ENCODE results near the gene MICALL1. TPM values are rescaled to one million over a fixed set of nuclear protein-coding genes. Genes with fewer than 3 reads are reported as not detected.
A peak's percentile ranks its signal among the peaks of the same experiment; 100 is the strongest.
"Not testable (repeated sequence)": the region's sequence is repeated elsewhere in the genome, so short reads cannot be mapped to it uniquely, and the experiment has no call there.

MICALL1 gene
- polyA plus RNA-seq, 3 donors, result 22.3 to 34.6 (median 27.2) TPM

- DNase-seq (ENCODE audit: extremely low read depth in 1 of 11, low read depth in 9 of 11, low spot score in 4 of 11), result no peak
Measured at GRCh38 chr22:37943825-37944198, 37.7 kb downstream of the MICALL1 start.

DNA sequence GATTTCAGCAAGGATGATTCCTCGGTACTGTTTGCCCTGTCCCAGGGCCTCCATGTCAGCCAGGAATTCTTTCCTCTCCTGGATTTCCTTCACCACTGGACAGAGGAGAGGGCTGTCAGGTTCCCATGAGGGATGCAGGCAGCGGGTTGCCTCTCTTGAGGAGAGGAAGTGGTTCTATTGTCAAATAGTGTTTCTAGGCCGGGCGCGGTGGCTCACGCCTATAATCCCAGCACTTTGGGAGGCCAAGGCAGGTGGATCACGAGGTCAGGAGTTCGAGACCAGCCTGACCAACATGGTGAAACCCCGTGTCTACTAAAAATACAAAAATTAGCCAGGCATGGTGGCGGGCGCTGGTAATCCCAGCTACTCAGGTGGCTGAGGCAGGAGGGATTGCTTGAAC lies 38.3 kb downstream of the MICALL1 start:
- DNase-seq (ENCODE audit: extremely low read depth in 1 of 11, low read depth in 9 of 11, low spot score in 4 of 11), result not testable (repeated sequence)

- DNase-seq (ENCODE audit: extremely low read depth in 1 of 11, low read depth in 9 of 11, low spot score in 4 of 11), result not testable (repeated sequence)
Measured at GRCh38 chr22:37947142-37947795, 41.2 kb downstream of the MICALL1 start.

GRCh38 chr22:37951305-37951704 lies 45.2 kb downstream of the MICALL1 start:
- DNase-seq (ENCODE audit: extremely low read depth in 1 of 11, low read depth in 9 of 11, low spot score in 4 of 11), result peak in 1 of 11 donors; percentile 13

- DNase-seq (ENCODE audit: extremely low read depth in 1 of 11, low read depth in 9 of 11, low spot score in 4 of 11), result not testable (repeated sequence)
Measured at GRCh38 chr22:37952629-37953028, 46.5 kb downstream of the MICALL1 start.

- peak in 1 of 11 donors; percentile 14 for DNase-seq (ENCODE audit: extremely low read depth in 1 of 11, low read depth in 9 of 11, low spot score in 4 of 11)
Measured at GRCh38 chr22:37953062-37953436, 47.0 kb downstream of the MICALL1 start.

- peak; percentile 88 to 96 (median 94) for DNase-seq (ENCODE audit: extremely low read depth in 1 of 11, low read depth in 9 of 11, low spot score in 4 of 11)
Measured at GRCh38 chr22:37953437-37954179, 47.5 kb downstream of the MICALL1 start, which contains the start of the genes C22orf23 and POLR2F. C22orf23 (minus strand) TSS chr22:37953601; CDS start chr22:37953149, 452 bp downstream. POLR2F (plus strand) TSS chr22:37953699; CDS start chr22:37953788, 89 bp downstream.

GRCh38 chr22:37954686-37955085 lies 48.6 kb downstream of the MICALL1 start:
- no peak for DNase-seq (ENCODE audit: extremely low read depth in 1 of 11, low read depth in 9 of 11, low spot score in 4 of 11)

DNA sequence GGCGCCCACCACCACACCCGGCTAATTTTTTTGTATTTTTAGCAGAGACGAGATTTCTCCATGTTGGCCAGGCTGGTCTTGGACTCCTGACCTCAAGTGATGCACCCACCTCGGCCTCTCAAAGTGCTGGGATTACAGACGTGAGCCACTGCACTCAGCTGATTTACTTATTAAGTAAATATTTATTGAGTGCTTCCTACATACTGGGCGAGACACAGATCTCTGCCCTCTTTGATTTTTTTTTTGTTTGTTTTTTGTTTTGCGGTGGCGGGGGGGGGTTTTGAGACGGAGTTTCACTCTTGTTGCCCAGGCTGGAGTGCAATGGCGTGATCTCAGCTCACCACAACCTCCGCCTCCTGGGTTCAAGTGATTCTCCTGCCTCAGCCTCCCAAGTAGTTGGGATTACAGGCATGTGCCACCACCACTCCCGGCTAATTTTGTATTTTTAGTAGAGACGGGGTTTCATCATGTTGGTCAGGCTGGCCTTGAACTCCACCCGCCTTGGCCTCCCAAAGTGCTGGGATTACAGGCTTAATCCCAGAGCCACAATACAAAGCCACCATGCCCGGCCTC lies 49.8 kb downstream of the MICALL1 start:
- DNase-seq (ENCODE audit: extremely low read depth in 1 of 11, low read depth in 9 of 11, low spot score in 4 of 11), result not testable (repeated sequence)

DNA sequence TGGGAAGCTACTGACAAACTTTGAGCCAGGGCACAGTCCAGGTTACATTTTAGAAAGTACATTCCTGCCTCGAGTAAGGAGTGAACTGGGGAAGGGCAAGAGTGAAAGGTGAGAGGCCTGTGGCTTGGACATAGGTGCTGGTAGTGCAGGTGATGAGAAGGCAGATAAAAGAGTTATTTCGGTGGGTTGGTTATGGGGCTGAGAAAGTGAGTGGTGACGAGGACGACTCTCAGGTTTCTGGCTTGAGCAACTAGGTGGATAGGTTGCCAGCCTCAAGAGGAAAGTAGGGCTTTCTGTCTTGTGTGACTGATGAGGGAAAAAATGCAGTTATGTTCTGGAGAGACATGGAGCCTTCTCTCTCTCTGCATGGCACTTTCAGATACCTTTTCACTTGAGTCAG lies 51.1 kb downstream of the MICALL1 start:
- no peak for DNase-seq (ENCODE audit: extremely low read depth in 1 of 11, low read depth in 9 of 11, low spot score in 4 of 11)

DNA sequence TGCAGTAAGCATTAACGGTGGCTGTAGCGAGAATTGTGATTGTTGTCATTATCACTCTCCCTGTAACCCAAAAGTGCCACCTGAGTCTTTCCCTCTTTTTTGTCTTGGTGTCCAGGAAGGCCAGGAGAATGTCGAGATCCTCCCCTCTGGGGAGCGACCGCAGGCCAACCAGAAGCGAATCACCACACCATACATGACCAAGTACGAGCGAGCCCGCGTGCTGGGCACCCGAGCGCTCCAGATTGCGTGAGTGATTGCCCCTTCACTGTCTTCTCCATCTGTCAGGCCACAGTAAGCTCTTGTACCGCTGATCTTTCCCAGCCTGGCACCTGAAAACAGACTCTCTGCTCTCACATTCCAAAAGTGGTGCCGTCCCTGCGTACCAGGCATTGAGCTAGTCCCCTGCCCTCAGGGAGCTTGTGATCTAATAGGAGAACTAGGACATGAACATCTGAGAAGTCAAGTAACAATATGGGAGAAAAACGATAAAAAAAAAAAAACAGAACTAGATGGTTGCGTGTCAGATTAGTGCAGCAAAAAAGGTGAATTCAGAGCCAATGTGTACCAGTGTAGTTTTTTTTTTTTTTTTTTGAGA lies 53.2 kb downstream of the MICALL1 start:
- no peak for DNase-seq (ENCODE audit: extremely low read depth in 1 of 11, low read depth in 9 of 11, low spot score in 4 of 11)

- no peak for DNase-seq (ENCODE audit: extremely low read depth in 1 of 11, low read depth in 9 of 11, low spot score in 4 of 11)
Measured at GRCh38 chr22:37961062-37961461, 55.0 kb downstream of the MICALL1 start.

GRCh38 chr22:37965940-37966664 lies 60.0 kb downstream of the MICALL1 start:
- DNase-seq (ENCODE audit: extremely low read depth in 1 of 11, low read depth in 9 of 11, low spot score in 4 of 11), result no peak

DNA sequence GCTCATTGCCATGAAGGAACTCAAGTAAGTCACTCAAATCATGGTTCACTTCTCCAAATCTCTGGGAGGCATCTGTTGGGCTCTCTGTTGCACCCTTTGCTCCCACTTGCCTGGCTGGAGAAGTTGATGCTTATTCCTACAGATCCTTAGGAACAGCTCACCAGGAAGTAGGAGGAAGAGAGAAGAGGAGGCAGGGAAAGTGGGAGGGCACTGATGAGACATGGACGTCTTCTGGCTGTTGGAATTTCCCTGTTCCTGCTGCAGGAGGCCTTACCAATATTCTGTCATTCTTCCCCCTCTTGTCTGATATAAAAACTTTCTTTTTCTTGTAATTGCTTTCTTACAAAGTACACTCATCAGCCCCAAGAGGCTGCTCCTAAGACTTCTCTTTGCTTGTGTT lies 61.0 kb downstream of the MICALL1 start:
- no peak for DNase-seq (ENCODE audit: extremely low read depth in 1 of 11, low read depth in 9 of 11, low spot score in 4 of 11)

- no peak for DNase-seq (ENCODE audit: extremely low read depth in 1 of 11, low read depth in 9 of 11, low spot score in 4 of 11)
Measured at GRCh38 chr22:37967637-37968451, 61.7 kb downstream of the MICALL1 start.

- no peak for DNase-seq (ENCODE audit: extremely low read depth in 1 of 11, low read depth in 9 of 11, low spot score in 4 of 11)
Measured at GRCh38 chr22:37968452-37969251, 62.6 kb downstream of the MICALL1 start.

- no peak for DNase-seq (ENCODE audit: extremely low read depth in 1 of 11, low read depth in 9 of 11, low spot score in 4 of 11)
Measured at GRCh38 chr22:37970864-37971263, 64.8 kb downstream of the MICALL1 start.
